Adrenal gland (tissue), 12 donors: ENCODE results near the gene C20orf141. TPM values are rescaled to one million over a fixed set of nuclear protein-coding genes. Genes with fewer than 3 reads are reported as not detected.

Experiments
- DNase-seq, 7 donors: peaks; one replicate each; pipeline ENCODE4 v3.0.0-alpha.2; 2019 to 2020
- H3K27ac ChIP-seq, 5 donors: fragments of 200-600 bp; sonication (generic) in 4 of 5; 1 replicate in 3 of 5; 2 replicates in 2 of 5; pipeline versions ENCODE4 v1.5.1 to v1.8.0; 2016 to 2020; ENCODE audit warnings: mild to moderate bottlenecking in 1 of 5
- H3K27me3 ChIP-seq: fragments of 200-600 bp; 2 replicates; pipeline ENCODE4 v1.8.0; 2021
- H3K36me3 ChIP-seq, 2 donors: fragments of 200-600 bp; replicated peaks in 1 of 2; 1 replicate in 1 of 2; 2 replicates in 1 of 2; pipeline versions ENCODE4 v1.5.1 to v1.8.0; 2018 to 2022
- H3K4me1 ChIP-seq, 2 donors: fragments of 200-600 bp; replicated peaks in 1 of 2; 1 replicate in 1 of 2; 2 replicates in 1 of 2; pipeline versions ENCODE4 v1.5.1 to v1.8.0; 2018 to 2021
- H3K4me3 ChIP-seq, 4 donors: fragments of 200-600 bp; sonication (generic) in 3 of 4; one replicate each; pipeline ENCODE4 v1.5.1; 2016 to 2018
- H3K9me3 ChIP-seq, 3 donors: fragments of 200-600 bp; sonication (generic) in 1 of 3; replicated peaks in 1 of 3; 1 replicate in 2 of 3; 2 replicates in 1 of 3; pipeline versions ENCODE4 v1.5.1 to v1.8.0; 2016 to 2021
- POLR2A ChIP-seq, 2 donors: fragments of 450-650 bp; IDR thresholded peaks; one replicate each; pipeline ENCODE4 v1.6.1; 2017; ENCODE audit warnings: antibody characterized with exemption in 2 of 2, mild to moderate bottlenecking in 2 of 2, moderate library complexity in 1 of 2
- WGBS, 4 donors: extraction: QIAGEN DNeasy Blood & Tissue Kit in 2 of 4; methylation state at CpG; one replicate each; pipeline versions ENCODE4 v1.1.5 to v1.1.7; 2013 to 2017; 5-methylcytosine and 5-hydroxymethylcytosine counted together
- intact Hi-C, 2 donors: fragments of 100-400 bp; cut with DNase I; formaldehyde crosslinking; loops; one replicate each; pipeline versions ENCODE4 v1.14.1 to v1.15.0; 2022 to 2023
- polyA plus RNA-seq, 3 donors: library from polyadenylated mRNA; stranded (reverse); fragments of 200-250 nt in 2 of 3; fragments of 350-450 nt in 1 of 3; fragmentation: Illumina TruSeq in 1 of 3; extraction: RNeasy Lipid Tissue Mini Kit (QIAGEN cat#74804) in 1 of 3; gene quantifications; one replicate each; pipeline ENCODE4 v1.2.3, GENCODE V29; 2013 to 2014
- total RNA-seq, 9 donors: library from RNA; depleted of rRNA in 4 of 9; stranded (reverse); fragments of >200 nt in 4 of 9; fragments of 120-200 nt in 1 of 9; fragmentation: NEBNext Ultra II Directional in 1 of 9; extraction: Animal tissue kit (Norgen Biotek cat#: 25700) in 1 of 9; gene quantifications; one replicate each; pipeline versions ENCODE4 v1.1.0 to v1.2.4, GENCODE V29; 2013 to 2023
- TF ChIP-seq, protein P1 (sequence below), 6 experiments: fragments of 450-650 bp in 4 of 6; fragments of 200-600 bp in 2 of 6; sonication (generic) in 1 of 6; IDR thresholded peaks; 1 replicate in 5 of 6; 2 replicates in 1 of 6; pipeline versions ENCODE4 v1.5.1 to v1.8.0; 2016 to 2021; ENCODE audit warnings: antibody characterized with exemption in 6 of 6, mild to moderate bottlenecking in 2 of 6, moderate library complexity in 1 of 6
- donor health status: healthy with polysubstance abuse.
- donor health status: Bipolar disorder and iron deficiency.
- donor health status: DM: yes; HTN: yes; CAD: no.
- donor health status: DM: no; HTN: no; CAD: no.
- donor health status: DM: no; HTN: no; CAD: no.
- donor health status: DM: yes; HTN: yes; CAD: no.

C20orf141 gene
- total and polyA plus RNA-seq, 12 donors: 0.30 TPM; not detected in 11

DNA sequence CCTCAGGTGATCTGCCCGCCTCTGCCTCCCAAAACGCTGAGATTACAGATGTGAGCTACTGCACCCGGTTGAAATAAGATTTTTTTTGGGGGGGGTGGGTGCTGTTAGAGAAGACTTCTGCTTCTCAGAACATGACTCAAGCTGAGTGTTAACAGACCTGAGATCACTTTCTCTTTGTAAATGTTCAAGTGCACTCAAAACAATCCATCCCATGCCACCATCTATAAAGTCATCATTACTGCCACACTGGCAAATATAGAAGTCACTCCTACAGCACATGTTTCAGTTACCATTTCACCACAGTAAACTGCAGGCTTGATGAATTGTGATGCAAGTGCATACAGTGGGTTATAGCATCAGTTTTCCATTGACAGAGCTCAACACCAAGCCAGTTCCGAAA is 34.7 kb downstream of the C20orf141 start:
- 84 to 95% (median 93%) methylated on average over 4 of the region's 4 CpGs for WGBS, 4 donors
- H3K27ac ChIP-seq: no peak overlapping the region
- peak in 1 of 7 donors; percentile 2 for DNase-seq
- H3K4me3 ChIP-seq: no peak overlapping the region
- H3K9me3 ChIP-seq: no peaks in the 10 kb centered on the region
- no peak for TF ChIP-seq POLR2A (IDR thresholded peaks at IDR 0.05)
- TF ChIP-seq, protein P1, sequence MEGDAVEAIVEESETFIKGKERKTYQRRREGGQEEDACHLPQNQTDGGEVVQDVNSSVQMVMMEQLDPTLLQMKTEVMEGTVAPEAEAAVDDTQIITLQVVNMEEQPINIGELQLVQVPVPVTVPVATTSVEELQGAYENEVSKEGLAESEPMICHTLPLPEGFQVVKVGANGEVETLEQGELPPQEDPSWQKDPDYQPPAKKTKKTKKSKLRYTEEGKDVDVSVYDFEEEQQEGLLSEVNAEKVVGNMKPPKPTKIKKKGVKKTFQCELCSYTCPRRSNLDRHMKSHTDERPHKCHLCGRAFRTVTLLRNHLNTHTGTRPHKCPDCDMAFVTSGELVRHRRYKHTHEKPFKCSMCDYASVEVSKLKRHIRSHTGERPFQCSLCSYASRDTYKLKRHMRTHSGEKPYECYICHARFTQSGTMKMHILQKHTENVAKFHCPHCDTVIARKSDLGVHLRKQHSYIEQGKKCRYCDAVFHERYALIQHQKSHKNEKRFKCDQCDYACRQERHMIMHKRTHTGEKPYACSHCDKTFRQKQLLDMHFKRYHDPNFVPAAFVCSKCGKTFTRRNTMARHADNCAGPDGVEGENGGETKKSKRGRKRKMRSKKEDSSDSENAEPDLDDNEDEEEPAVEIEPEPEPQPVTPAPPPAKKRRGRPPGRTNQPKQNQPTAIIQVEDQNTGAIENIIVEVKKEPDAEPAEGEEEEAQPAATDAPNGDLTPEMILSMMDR (IDR thresholded peaks at IDR 0.05): no peak
- no peaks in the 10 kb centered on the region for H3K27me3 ChIP-seq
- H3K4me1 ChIP-seq: no peaks in the 10 kb centered on the region
- intact Hi-C loops: no loop called here
- no peaks in the 10 kb centered on the region for H3K36me3 ChIP-seq

DNA sequence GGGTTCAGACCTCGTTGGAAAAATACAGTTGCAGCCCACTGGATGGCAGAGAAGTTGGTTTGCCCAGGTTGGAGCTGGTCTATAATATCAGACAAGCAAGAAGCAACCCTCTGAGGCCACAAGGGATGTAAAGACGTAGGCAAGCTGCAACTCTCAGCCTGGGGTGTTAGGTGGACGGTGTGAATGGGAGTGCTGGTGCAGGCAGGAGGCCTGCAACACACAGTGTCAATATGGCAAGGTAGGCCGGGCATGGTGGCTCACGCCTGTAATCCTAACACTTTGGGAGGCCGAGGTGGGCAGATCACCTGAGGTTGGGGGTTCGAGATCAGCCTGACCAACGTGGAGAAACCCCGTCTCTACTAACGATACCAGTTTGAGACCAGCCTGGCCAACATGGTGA is 36.3 kb downstream of the C20orf141 start:
- Histone ChIP-seq H3K36me3 (no peaks in the 10 kb centered on the region), H3K27ac (no peak overlapping the region), H3K4me1 (no peaks in the 10 kb centered on the region), H3K9me3 (no peaks in the 10 kb centered on the region), H3K27me3 (no peaks in the 10 kb centered on the region), H3K4me3 (no peak overlapping the region)
- 92 to 95% (median 94%) methylated on average over 10 of the region's 10 CpGs for WGBS, 4 donors
- no peak for DNase-seq
- no peak for TF ChIP-seq POLR2A (IDR thresholded peaks at IDR 0.05)
- TF ChIP-seq, protein P1 (IDR thresholded peaks at IDR 0.05): no peak
- intact Hi-C loops: no loop called here

DNA sequence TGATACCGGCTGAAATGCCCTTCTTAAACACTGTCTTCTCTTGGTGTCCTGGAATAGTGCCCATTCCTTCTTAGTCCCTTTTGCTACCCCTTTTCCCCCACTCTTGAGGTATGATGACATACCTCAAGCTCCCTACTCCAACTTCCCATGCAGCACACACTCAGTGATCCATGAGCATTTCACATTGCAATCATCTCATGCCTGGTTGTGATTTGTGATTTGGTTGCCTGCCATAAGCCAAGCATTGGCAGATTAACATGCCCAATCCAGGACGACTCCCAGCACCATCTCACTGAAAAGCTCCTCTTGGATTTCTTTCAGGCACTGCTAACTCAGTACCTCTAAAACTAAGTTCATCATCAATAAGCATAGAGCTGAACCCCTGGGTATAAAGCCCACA is 43.8 kb downstream of the C20orf141 start:
- 91 to 97% (median 94%) methylated on average over 2 of the region's 2 CpGs for WGBS, 4 donors

DNA sequence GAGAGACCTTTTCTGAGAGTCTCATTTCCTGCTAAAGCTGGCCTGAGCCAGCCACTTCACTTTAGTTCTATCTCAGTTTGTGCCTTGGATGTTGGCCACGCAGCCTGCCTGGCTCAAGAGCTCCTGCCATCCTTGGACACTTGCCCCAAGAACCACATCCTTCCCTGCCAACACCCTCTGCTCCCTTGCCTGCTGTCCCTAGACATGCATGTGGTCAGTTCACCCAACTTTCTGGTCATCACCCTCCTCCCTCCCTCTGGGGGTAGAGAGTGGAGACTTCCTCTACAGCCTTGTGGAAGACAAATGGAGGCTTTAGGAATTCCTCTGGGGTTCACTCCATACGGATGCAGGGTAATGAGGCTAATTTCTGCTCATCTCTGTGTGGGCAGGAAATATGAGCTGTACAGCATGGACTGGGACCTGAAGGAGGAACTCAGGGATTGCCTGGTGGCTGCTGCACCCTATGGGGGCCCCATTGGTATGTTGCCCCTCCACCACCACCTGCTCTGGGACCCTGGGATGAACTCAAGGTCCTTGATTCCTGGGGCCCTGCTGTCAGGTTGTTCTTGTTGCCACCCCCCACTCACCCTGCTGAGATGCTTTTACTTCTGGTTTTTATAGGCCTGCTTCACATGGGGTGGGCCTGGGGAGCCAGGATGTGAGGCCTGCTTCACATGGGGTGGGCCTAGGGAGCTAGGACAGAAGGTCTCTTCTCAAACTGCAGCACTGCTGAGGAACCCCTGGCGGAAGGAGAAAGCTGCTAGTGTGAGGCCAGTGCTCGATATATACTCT is 44.7 kb downstream of the C20orf141 start:
- DNase-seq: no peak
- H3K36me3 ChIP-seq: peaks cover 0 to 31% of the 10 kb centered on the region in 2 donors
- intact Hi-C loops: loop anchor here in 1 of 2 donors (10.0 kb wide), 1 partner anchor 135 kb away; no protein-coding TSS in a partner anchor
- no peaks in the 10 kb centered on the region for H3K9me3 ChIP-seq
- TF ChIP-seq, protein P1 (IDR thresholded peaks at IDR 0.05): no peak
- TF ChIP-seq POLR2A (IDR thresholded peaks at IDR 0.05): no peak
- H3K27ac ChIP-seq: no peak overlapping the region
- no peaks in the 10 kb centered on the region for H3K27me3 ChIP-seq
- 85 to 96% (median 93%) methylated on average over 4 of the region's 4 CpGs for WGBS, 4 donors
- H3K4me1 ChIP-seq: no peaks in the 10 kb centered on the region
- no peak overlapping the region for H3K4me3 ChIP-seq

More for the DNA sequence above, 43.8 kb downstream of the C20orf141 start:
- Histone ChIP-seq H3K27ac (no peak overlapping the region), H3K4me1 (no peaks in the 10 kb centered on the region), H3K9me3 (no peaks in the 10 kb centered on the region), H3K36me3 (peaks cover 0 to 23% of the 10 kb centered on the region in 2 donors), H3K27me3 (no peaks in the 10 kb centered on the region), H3K4me3 (no peak overlapping the region)
- no peak for DNase-seq
- no peak for TF ChIP-seq POLR2A (IDR thresholded peaks at IDR 0.05)
- TF ChIP-seq, protein P1 (IDR thresholded peaks at IDR 0.05): no peak
- intact Hi-C loops: no loop called here
